AG04449 (cell line): ENCODE measurements around the gene EN2.

ENCODE experiments used
- CTCF ChIA-PET: fragments of 350-600 bp; formaldehyde crosslinking; extraction: SDS; loops from one replicate; lab custom pipeline; 2021; ENCODE audit warnings: antibody characterized with exemption; lab: Yijun Ruan, JAX
- POLR2A ChIA-PET: fragments of 400-600, 350-600 bp; formaldehyde crosslinking; extraction: SDS; loops from one replicate; lab custom pipeline; 2020; ENCODE audit warnings: antibody characterized with exemption, inconsistent platforms; lab: Yijun Ruan, JAX
- DNase-seq: peaks from one replicate; pipeline ENCODE4 v3.0.0-alpha.2; 2010; ENCODE audit warnings: low read depth, low spot score
- H3K4me3 ChIP-seq: 2 replicates; pipeline ENCODE4 v1.5.1; 2011; ENCODE audit warnings: low read depth, mild to moderate bottlenecking, control low read depth, low read length
- TF ChIP-seq, protein P1 (sequence below): IDR thresholded peaks from one replicate; pipeline ENCODE4 v1.5.1; 2011; ENCODE audit warnings: mild to moderate bottlenecking, moderate library complexity, low read length, control low read depth, inconsistent platforms; ENCODE audit not compliant: insufficient read depth; ENCODE audit errors: missing control alignments

Gene EN2

DNA sequence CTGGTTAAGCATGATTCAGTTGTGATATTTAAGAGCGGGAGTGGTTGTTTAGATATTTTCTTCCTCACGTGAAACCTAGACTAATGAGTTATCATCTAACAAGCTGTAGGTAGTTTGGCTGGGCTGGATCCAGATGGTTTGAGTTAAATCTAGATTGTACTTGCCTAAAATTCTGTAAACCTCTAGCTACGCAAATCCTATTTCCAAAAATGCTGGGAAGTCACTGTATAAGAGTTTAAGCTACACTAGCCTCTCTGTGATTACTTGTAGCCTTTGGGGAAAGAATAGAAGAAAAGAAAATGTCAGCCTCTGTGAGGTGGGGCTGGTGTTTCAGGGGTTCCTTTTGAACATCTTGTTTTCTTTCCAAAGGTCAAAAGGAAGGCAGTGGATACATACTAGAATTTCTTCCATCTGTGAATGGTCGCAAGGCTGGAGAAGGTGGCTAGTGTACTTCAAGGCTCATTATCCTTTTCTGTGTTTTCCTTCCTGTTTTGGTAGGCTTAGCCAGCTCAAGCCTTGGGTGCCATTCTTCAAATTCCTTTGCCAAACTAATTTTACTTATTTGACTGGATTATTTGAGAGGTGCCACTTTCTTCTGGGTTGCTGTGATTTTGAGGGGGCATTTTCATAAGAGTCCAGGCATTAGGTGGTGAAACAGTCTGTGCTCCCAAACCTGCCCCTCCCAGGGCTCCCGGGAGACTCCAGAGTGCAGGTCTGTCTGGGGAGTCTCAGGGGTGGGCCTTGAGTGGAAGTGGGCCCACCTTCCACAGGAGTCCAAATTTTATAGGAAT is 5.2 kb upstream of the EN2 start:
- TF ChIP-seq, protein P1, sequence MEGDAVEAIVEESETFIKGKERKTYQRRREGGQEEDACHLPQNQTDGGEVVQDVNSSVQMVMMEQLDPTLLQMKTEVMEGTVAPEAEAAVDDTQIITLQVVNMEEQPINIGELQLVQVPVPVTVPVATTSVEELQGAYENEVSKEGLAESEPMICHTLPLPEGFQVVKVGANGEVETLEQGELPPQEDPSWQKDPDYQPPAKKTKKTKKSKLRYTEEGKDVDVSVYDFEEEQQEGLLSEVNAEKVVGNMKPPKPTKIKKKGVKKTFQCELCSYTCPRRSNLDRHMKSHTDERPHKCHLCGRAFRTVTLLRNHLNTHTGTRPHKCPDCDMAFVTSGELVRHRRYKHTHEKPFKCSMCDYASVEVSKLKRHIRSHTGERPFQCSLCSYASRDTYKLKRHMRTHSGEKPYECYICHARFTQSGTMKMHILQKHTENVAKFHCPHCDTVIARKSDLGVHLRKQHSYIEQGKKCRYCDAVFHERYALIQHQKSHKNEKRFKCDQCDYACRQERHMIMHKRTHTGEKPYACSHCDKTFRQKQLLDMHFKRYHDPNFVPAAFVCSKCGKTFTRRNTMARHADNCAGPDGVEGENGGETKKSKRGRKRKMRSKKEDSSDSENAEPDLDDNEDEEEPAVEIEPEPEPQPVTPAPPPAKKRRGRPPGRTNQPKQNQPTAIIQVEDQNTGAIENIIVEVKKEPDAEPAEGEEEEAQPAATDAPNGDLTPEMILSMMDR: no peak
- CTCF ChIA-PET: no interaction called here
- POLR2A ChIA-PET: no interaction called here
- H3K4me3 ChIP-seq: no peak overlapping the region
- DNase-seq: no peak

DNA sequence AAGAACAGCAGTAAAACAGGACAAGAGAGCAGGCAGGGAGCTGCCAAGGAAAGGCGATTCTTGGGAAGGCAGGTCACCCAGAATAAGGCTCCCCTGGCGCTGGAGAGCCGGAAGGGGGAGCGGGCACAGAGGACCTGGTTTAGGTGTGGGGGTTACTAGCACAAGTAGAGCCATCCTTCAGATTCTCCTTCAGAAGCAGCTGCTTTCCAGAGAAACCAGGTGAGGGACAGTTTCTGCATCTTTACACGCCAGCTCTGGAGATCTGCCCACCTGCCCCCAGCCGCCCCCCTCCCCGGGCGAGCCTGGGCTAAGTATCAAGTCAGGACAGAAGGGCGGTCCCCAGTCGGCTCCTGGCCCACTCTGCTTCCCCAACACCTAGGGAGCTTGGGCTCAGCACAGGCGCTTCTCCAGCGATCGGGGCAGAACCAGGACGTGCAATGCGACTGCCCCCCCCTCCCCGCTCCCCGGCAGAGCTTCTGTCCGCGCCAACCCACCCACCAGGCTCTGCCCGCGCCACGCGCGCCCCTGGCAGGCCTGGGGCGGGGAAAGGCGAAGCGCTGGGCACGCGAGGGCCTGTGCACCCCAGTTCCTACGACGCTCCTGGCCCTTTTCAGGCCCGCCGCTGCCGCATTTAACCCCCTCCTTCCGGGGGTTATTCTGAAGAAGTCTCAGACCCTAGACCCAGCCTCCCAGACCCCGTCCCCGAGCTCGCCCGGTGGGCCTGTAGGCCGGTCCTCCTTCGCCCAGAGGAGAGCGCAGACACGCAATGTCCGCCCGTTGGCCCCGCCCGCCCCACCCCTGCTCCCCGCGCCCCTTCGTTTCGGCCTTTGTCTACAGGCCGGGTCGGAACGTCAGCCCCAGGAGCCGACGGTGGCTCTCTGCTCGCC is 4.4 kb upstream of the EN2 start:
- TF ChIP-seq, protein P1: no peak
- no peak overlapping the region for H3K4me3 ChIP-seq
- CTCF ChIA-PET: no interaction called here
- no peak for DNase-seq
- POLR2A ChIA-PET: no interaction called here

DNA sequence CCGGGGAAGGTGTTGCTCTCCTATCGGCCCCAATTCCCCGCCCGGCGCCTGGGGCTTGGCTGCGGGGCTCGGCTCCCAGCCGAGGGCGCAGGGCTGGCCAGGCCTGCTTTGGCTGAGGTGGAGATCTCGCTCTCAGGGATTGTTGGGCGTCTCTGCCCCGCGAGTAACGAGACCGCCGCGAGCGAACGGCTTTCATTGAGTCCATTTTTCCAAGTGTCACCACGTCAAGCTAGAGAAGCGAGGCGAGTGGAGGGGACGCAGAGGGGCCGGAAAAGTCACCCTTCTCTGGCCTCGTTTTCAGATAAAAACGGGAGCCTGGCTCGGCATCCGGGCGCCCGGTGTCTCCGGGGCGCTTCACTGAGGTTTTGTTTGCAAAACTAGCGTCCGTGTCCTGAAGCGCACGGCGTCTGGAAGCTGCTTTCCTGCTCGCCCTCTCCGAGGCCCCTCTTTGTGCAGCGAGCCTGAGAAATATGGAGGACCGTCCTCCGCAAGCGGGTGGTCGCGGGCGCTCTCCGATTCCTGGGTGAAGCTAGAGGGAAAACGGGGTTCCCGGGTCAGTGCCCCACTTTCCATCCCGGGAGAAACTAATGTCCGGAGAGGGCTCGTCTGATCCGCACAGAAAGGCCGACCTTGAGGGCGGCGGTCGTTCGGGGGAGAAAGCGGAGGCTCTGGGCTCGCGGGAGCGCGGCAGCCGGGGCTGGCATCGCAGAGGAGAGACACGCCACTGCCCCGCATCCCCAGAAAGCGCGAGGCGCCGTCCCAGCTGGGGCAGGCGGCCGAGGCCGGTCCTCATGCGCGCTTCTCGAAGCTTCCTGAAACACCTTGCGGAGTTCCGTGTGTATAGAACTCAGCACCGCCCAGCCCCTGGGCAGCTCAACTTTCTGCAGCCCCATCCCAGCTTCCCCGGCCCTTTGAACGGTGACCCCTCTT is 3.5 kb upstream of the EN2 start:
- DNase-seq: no peak
- POLR2A ChIA-PET: no interaction called here
- H3K4me3 ChIP-seq: no peak overlapping the region
- CTCF ChIA-PET: no interaction called here
- TF ChIP-seq, protein P1: no peak

DNA sequence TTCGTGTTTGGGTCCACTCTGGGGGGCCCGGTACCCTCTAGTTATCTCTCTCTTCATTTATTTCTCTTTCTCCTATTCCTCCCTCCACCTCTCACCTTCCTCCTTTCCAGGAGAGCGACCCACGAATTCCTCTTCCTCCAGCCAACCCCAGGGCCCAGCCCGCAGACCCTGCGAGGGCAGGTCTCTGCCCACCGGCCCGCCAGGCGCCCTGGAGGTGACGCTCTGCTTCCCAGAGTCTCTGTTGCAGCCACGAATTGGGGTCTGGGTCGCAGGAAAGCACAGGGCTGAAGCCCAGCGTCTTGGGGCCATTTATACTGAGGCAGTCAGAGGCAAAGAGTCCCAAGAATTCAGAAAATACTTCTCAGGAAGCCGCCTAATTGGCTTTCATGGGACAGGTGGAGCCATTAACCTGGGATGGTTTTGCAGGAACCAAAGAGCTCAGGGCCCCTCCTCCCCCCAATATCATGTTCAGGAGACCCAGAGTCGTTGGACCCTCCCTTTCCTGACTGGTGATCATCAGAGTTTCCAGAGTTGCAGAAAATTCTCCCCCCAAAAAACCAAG is 2.7 kb upstream of the EN2 start:
- no peak overlapping the region for H3K4me3 ChIP-seq
- CTCF ChIA-PET: no interaction called here
- TF ChIP-seq, protein P1: no peak
- no peak for DNase-seq
- POLR2A ChIA-PET: no interaction called here

DNA sequence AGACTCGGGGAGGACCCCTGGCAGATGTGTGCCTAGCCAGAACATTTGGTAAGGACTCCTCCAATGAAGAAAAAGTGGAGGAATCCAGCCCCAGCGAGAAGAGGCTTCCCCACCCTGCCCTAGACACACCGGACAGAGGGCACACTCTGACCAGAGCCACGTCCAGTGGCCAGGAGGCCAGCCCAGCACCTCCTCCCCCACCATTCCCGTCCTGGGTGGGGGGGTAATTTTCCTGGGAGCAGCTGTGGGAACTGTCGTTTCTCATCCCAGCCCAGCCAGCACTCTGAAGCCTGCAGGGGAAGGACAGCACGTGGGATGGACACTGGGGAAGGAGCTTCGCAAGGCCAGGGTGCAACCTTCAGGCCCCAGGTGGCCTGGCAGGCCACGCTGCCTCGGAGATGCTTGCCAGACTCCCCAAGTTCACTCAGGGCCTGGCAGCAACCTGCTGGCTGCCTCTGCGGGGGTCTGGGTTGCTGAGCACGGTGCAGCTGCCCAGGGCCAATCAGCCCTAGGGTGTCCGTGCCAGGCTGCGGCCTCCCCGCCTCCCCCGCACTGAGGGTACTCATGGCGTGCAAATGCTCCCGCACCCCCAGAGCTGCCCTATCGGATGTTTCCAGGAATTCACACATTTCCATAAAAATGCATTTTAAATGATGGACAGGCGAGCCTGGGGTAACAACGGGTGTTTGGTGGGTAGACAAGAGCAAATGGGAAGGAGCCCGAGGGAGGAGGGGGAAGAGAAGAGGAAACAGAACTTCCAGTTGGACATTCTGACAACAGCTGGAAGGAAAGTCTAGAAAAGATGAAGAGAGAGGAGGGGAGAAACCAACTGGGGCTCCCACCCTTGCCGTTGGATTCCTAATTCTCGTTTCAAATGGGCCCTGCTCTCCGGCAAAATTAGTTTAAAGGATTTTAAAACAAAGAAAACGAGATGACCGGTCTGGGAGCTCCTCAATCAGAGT is 1.9 kb upstream of the EN2 start:
- TF ChIP-seq, protein P1: no peak
- CTCF ChIA-PET: no interaction called here
- POLR2A ChIA-PET: no interaction called here
- no peak overlapping the region for H3K4me3 ChIP-seq
- no peak for DNase-seq
